Measurements from ENCODE around the gene TSC22D1.

The TSC22D1 gene

DNA sequence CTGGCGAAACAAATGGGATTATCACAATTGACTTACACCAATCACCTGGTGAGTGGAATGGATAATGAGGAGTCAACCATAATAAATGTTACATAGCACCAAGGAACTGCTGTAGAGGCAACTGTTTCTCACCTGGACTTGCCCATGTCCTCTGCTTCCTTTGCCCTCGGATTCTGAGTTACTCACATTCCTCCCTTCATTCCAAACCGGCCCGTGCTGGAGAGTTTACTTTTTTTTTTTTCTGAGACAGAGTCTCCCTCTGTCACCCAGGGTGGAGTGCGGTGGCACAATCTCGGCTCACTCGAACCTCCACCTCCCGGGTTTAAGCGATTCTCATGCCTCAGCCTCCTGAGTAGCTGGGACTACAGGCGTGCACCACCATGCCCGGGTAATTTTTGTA, 41.5 kb upstream of the TSC22D1 start:
- TF ChIP-seq, protein P1, sequence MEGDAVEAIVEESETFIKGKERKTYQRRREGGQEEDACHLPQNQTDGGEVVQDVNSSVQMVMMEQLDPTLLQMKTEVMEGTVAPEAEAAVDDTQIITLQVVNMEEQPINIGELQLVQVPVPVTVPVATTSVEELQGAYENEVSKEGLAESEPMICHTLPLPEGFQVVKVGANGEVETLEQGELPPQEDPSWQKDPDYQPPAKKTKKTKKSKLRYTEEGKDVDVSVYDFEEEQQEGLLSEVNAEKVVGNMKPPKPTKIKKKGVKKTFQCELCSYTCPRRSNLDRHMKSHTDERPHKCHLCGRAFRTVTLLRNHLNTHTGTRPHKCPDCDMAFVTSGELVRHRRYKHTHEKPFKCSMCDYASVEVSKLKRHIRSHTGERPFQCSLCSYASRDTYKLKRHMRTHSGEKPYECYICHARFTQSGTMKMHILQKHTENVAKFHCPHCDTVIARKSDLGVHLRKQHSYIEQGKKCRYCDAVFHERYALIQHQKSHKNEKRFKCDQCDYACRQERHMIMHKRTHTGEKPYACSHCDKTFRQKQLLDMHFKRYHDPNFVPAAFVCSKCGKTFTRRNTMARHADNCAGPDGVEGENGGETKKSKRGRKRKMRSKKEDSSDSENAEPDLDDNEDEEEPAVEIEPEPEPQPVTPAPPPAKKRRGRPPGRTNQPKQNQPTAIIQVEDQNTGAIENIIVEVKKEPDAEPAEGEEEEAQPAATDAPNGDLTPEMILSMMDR (conservative IDR thresholded peaks at IDR 0.05; ENCODE audit: low read length), result no peak
- no peak for TF ChIP-seq EZH2phosphoT487 (IDR thresholded peaks at IDR 0.05; ENCODE audit: borderline replicate concordance)
- Histone ChIP-seq H3K27me3 (ENCODE audit: insufficient read depth, low read length, poor library complexity, severe bottlenecking) (no peaks in the 10 kb centered on the region), H3K9ac (ENCODE audit: low read depth, low read length, poor library complexity, severe bottlenecking) (no peak overlapping the region), H3K79me2 (ENCODE audit: insufficient read depth, low read length) (no peaks in the 10 kb centered on the region), H3K9me3 (ENCODE audit: insufficient read depth, low read depth, low read length) (no peaks in the 10 kb centered on the region), H3K9me2 (replicated peaks; ENCODE audit: low read depth, low read length) (no peaks in the 10 kb centered on the region), H3F3A (ENCODE audit: low read depth) (no peaks in the 10 kb centered on the region), H2AFZ (ENCODE audit: low read length) (no peak overlapping the region), H3K4me2 (ENCODE audit: low read depth, low read length, poor library complexity, severe bottlenecking) (no peak overlapping the region), H3K4me3 (ENCODE audit: low read length, poor library complexity, severe bottlenecking) (no peak overlapping the region), H3K4me1 (ENCODE audit: insufficient read depth, low read length, poor library complexity, severe bottlenecking) (no peaks in the 10 kb centered on the region), H4K20me1 (ENCODE audit: insufficient read depth, low read length, poor library complexity, severe bottlenecking) (no peaks in the 10 kb centered on the region), H3K36me3 (ENCODE audit: insufficient read depth, low read length) (no peaks in the 10 kb centered on the region)

DNA sequence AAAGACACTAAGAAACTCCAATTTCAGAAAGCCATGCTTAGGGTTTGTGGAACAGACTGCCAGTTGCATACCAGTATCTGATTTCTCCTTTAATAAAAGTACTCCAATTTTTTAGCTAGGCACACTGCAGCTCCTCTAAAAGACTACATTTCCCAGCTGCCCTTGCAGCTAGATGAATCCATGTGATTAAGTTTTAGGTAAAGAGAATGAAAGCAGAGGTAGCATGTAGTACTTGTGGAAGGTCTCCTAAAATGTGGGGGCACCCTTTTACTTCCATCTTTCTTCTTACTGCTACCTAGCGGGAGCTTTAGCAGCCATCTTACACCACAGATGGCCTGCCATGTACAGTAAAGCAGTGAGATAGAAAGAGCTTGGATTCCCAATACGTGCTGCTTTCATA, 33.0 kb upstream of the TSC22D1 start:
- Histone ChIP-seq H3K27me3 (ENCODE audit: insufficient read depth, low read length, poor library complexity, severe bottlenecking) (no peaks in the 10 kb centered on the region), H3K4me3 (ENCODE audit: low read length, poor library complexity, severe bottlenecking) (no peak overlapping the region), H3K4me1 (ENCODE audit: insufficient read depth, low read length, poor library complexity, severe bottlenecking) (no peaks in the 10 kb centered on the region), H3K4me2 (ENCODE audit: low read depth, low read length, poor library complexity, severe bottlenecking) (no peak overlapping the region), H4K20me1 (ENCODE audit: insufficient read depth, low read length, poor library complexity, severe bottlenecking) (no peaks in the 10 kb centered on the region), H3K9me3 (ENCODE audit: insufficient read depth, low read depth, low read length) (no peaks in the 10 kb centered on the region; the same call in none of the 2 replicates), H3K79me2 (ENCODE audit: insufficient read depth, low read length) (no peaks in the 10 kb centered on the region), H3F3A (ENCODE audit: low read depth) (no peaks in the 10 kb centered on the region), H3K36me3 (ENCODE audit: insufficient read depth, low read length) (no peaks in the 10 kb centered on the region), H3K9ac (ENCODE audit: low read depth, low read length, poor library complexity, severe bottlenecking) (no peak overlapping the region), H3K9me2 (replicated peaks; ENCODE audit: low read depth, low read length) (no peaks in the 10 kb centered on the region), H2AFZ (ENCODE audit: low read length) (no peak overlapping the region)
- no peak for TF ChIP-seq EZH2phosphoT487 (IDR thresholded peaks at IDR 0.05; ENCODE audit: borderline replicate concordance)
- TF ChIP-seq, protein P1 (conservative IDR thresholded peaks at IDR 0.05; ENCODE audit: low read length), result no peak

DNA sequence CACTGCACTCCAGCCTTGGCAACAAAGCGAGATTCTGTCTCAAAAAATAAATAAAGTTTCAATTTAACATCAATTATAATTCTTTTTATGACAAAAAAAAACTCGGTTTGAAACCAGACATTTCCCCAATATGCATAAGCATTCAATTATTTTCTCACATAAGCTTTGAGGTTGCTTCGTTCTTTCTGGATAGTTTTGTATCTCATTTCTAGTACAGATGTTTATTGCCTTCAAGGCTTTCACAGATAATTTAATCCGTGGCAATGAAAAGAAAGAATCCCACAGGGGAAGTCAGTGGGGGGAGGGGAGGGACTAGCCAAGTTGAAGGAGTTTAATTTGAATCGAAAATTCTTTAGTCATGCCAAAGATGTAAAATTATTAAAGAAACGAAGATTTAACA, 29.6 kb upstream of the TSC22D1 start:
- Histone ChIP-seq H3K4me2 (ENCODE audit: low read depth, low read length, poor library complexity, severe bottlenecking) (no peak overlapping the region), H3K36me3 (ENCODE audit: insufficient read depth, low read length) (no peaks in the 10 kb centered on the region), H3K4me1 (ENCODE audit: insufficient read depth, low read length, poor library complexity, severe bottlenecking) (no peaks in the 10 kb centered on the region), H3K27me3 (ENCODE audit: insufficient read depth, low read length, poor library complexity, severe bottlenecking) (no peaks in the 10 kb centered on the region), H4K20me1 (ENCODE audit: insufficient read depth, low read length, poor library complexity, severe bottlenecking) (no peaks in the 10 kb centered on the region), H3F3A (ENCODE audit: low read depth) (no peaks in the 10 kb centered on the region), H2AFZ (ENCODE audit: low read length) (no peak overlapping the region), H3K9me3 (ENCODE audit: insufficient read depth, low read depth, low read length) (no peaks in the 10 kb centered on the region; the same call in none of the 2 replicates), H3K9me2 (replicated peaks; ENCODE audit: low read depth, low read length) (no peaks in the 10 kb centered on the region), H3K79me2 (ENCODE audit: insufficient read depth, low read length) (no peaks in the 10 kb centered on the region), H3K9ac (ENCODE audit: low read depth, low read length, poor library complexity, severe bottlenecking) (no peak overlapping the region), H3K4me3 (ENCODE audit: low read length, poor library complexity, severe bottlenecking) (no peak overlapping the region)
- TF ChIP-seq, protein P1 (conservative IDR thresholded peaks at IDR 0.05; ENCODE audit: low read length), result no peak
- TF ChIP-seq EZH2phosphoT487 (IDR thresholded peaks at IDR 0.05; ENCODE audit: borderline replicate concordance), result no peak
